ENCODE results near the gene BATF2. TPM values are rescaled to one million over a fixed set of nuclear protein-coding genes. Genes with fewer than 3 reads are reported as not detected.
"Not testable (repeated sequence)": the region's sequence is repeated elsewhere in the genome, so short reads cannot be mapped to it uniquely, and the experiment has no call there.

The BATF2 gene
- total RNA-seq, 5 donors from 2014 or later (not counting 1 experiment from before 2014, with no cell fraction given): 0.09 to 0.26 TPM; not detected in 3

GRCh38 chr11:64983339-64983738, 13.4 kb downstream of the BATF2 start:
- H3K36me3 ChIP-seq (ENCODE audit: control insufficient read depth in 2 of 2, extremely low read depth in 1 of 2, insufficient read depth in 1 of 2, low read length in 1 of 2); ATAC-seq (replicated peaks in 1 of 4); H3K36me3 Mint-ChIP-seq; DNase-seq; H3K9me3 Mint-ChIP-seq; H3K4me3 ChIP-seq (ENCODE audit: control insufficient read depth in 1 of 2, extremely low read depth in 1 of 2, low read length in 1 of 2); H3K27ac Mint-ChIP-seq; H3K4me3 Mint-ChIP-seq; H3K4me1 ChIP-seq (ENCODE audit: control insufficient read depth in 1 of 2, extremely low read depth in 1 of 2, insufficient read depth in 2 of 2, low read length in 2 of 2); H3K9me3 ChIP-seq; CTCF ChIA-PET; POLR2A ChIA-PET; H3K27ac ChIP-seq (ENCODE audit: low read length); H3K4me1 Mint-ChIP-seq: not testable (repeated sequence)
- WGBS (ENCODE audit: insufficient coverage): no CpG with 5 or more reads among the region's 5 CpGs
- H3K27me3 Mint-ChIP-seq: peaks cover 10 to 17% of the 10 kb centered on the region in 2 donors
- H3K27me3 ChIP-seq (replicated peaks in 1 of 2; ENCODE audit: control insufficient read depth in 2 of 2, extremely low read depth in 1 of 2, insufficient read depth in 2 of 2, low read length in 1 of 2): peaks cover 0 to 18% of the 10 kb centered on the region in 2 experiments

GRCh38 chr11:64976651-64977050, 20.1 kb downstream of the BATF2 start:
- Mint-ChIP-seq H3K36me3 (no peaks in the 10 kb centered on the region), H3K27ac (no peak overlapping the region), H3K9me3 (no peaks in the 10 kb centered on the region), H3K4me3 (no peak overlapping the region), H3K27me3 (peaks cover 5 to 7% of the 10 kb centered on the region in 2 donors), H3K4me1 (peaks cover 0 to 10% (median 5%) of the 10 kb centered on the region in 3 donors)
- ATAC-seq (replicated peaks in 1 of 4) (no peak), DNase-seq (no peak)
- H3K27ac ChIP-seq (ENCODE audit: low read length): no peak overlapping the region
- peaks cover 0 to 12% of the 10 kb centered on the region in 2 experiments for H3K27me3 ChIP-seq (replicated peaks in 1 of 2; ENCODE audit: control insufficient read depth in 2 of 2, extremely low read depth in 1 of 2, insufficient read depth in 2 of 2, low read length in 1 of 2)
- no peak overlapping the region for H3K4me3 ChIP-seq (ENCODE audit: control insufficient read depth in 1 of 2, extremely low read depth in 1 of 2, low read length in 1 of 2)
- WGBS (ENCODE audit: insufficient coverage): no CpG with 5 or more reads among the region's 2 CpGs
- no peaks in the 10 kb centered on the region for H3K36me3 ChIP-seq (ENCODE audit: control insufficient read depth in 2 of 2, extremely low read depth in 1 of 2, insufficient read depth in 1 of 2, low read length in 1 of 2)
- H3K9me3 ChIP-seq: no peaks in the 10 kb centered on the region
- ChIA-PET CTCF (no interaction called here), POLR2A (no interaction called here)
- H3K4me1 ChIP-seq (ENCODE audit: control insufficient read depth in 1 of 2, extremely low read depth in 1 of 2, insufficient read depth in 2 of 2, low read length in 2 of 2): peaks cover 2 to 10% of the 10 kb centered on the region in 2 experiments

GRCh38 chr11:64974124-64974523, 22.6 kb downstream of the BATF2 start:
- ATAC-seq (replicated peaks in 1 of 4): no peak
- no peak overlapping the region for H3K27ac ChIP-seq (ENCODE audit: low read length)

GRCh38 chr11:64971421-64972233, 25.1 kb downstream of the BATF2 start, which contains the start of gene MAJIN:
Gene MAJIN (minus strand): TSS chr11:64972108. CDS start chr11:64959405, 12,703 bp downstream.
- no peaks in the 10 kb centered on the region for H3K9me3 ChIP-seq
- H3K4me3 Mint-ChIP-seq: peak within 1 kb of the TSS; percentile 70 to 71 (median 70)
- CTCF ChIA-PET: no interaction called here
- peaks cover 4 to 19% of the 10 kb centered on the region in 2 experiments for H3K4me1 ChIP-seq (ENCODE audit: control insufficient read depth in 1 of 2, extremely low read depth in 1 of 2, insufficient read depth in 2 of 2, low read length in 2 of 2)
- no peaks in the 10 kb centered on the region for H3K36me3 ChIP-seq (ENCODE audit: control insufficient read depth in 2 of 2, extremely low read depth in 1 of 2, insufficient read depth in 1 of 2, low read length in 1 of 2)
- peak within 1 kb of the TSS; percentile 55 to 66 for H3K4me3 ChIP-seq (ENCODE audit: control insufficient read depth in 1 of 2, extremely low read depth in 1 of 2, low read length in 1 of 2)
- peaks cover 6 to 18% (median 16%) of the 10 kb centered on the region in 3 donors for H3K4me1 Mint-ChIP-seq
- H3K27me3 Mint-ChIP-seq: no peaks in the 10 kb centered on the region
- ATAC-seq (replicated peaks in 1 of 4) (peak; percentile 82 to 88 (median 86)), DNase-seq (peak; percentile 70 to 93 (median 81))
- peak within 1 kb of the TSS; percentile 65 to 84 for H3K27ac Mint-ChIP-seq
- no peaks in the 10 kb centered on the region for H3K36me3 Mint-ChIP-seq
- H3K27me3 ChIP-seq (replicated peaks in 1 of 2; ENCODE audit: control insufficient read depth in 2 of 2, extremely low read depth in 1 of 2, insufficient read depth in 2 of 2, low read length in 1 of 2): peaks cover 0 to 12% of the 10 kb centered on the region in 2 experiments
- H3K9me3 Mint-ChIP-seq: no peaks in the 10 kb centered on the region
- 19% methylated on average over 55 of the region's 69 CpGs for WGBS (ENCODE audit: insufficient coverage)
- POLR2A ChIA-PET: interaction anchor here in 1 of 2 donors (0.6 to 0.7 kb wide), 2 partner anchors 54 to 1113 kb away, joined by 3 read pairs; no protein-coding TSS in a partner anchor
- H3K27ac ChIP-seq (ENCODE audit: low read length): peak within 1 kb of the TSS; percentile 68

More at GRCh38 chr11:64974124-64974523, 22.6 kb downstream of the BATF2 start:
- H3K4me1 ChIP-seq (ENCODE audit: control insufficient read depth in 1 of 2, extremely low read depth in 1 of 2, insufficient read depth in 2 of 2, low read length in 2 of 2): peaks cover 4 to 19% of the 10 kb centered on the region in 2 experiments
- no peak overlapping the region for H3K4me3 ChIP-seq (ENCODE audit: control insufficient read depth in 1 of 2, extremely low read depth in 1 of 2, low read length in 1 of 2)
- peaks cover 0 to 14% of the 10 kb centered on the region in 2 experiments for H3K27me3 ChIP-seq (replicated peaks in 1 of 2; ENCODE audit: control insufficient read depth in 2 of 2, extremely low read depth in 1 of 2, insufficient read depth in 2 of 2, low read length in 1 of 2)
- ChIA-PET POLR2A (interaction anchor here in 1 of 2 donors (0.7 kb wide), 1 partner anchor 40 kb away, joined by 9 read pairs; no protein-coding TSS in a partner anchor), CTCF (no interaction called here)
- H3K4me1 Mint-ChIP-seq: peaks cover 6 to 18% (median 16%) of the 10 kb centered on the region in 3 donors
- H3K9me3 Mint-ChIP-seq: no peaks in the 10 kb centered on the region
- H3K27ac Mint-ChIP-seq: no peak overlapping the region
- no peak overlapping the region for H3K4me3 Mint-ChIP-seq
- no peaks in the 10 kb centered on the region for H3K9me3 ChIP-seq
- no CpG with 5 or more reads among the region's 5 CpGs for WGBS (ENCODE audit: insufficient coverage)
- H3K36me3 ChIP-seq (ENCODE audit: control insufficient read depth in 2 of 2, extremely low read depth in 1 of 2, insufficient read depth in 1 of 2, low read length in 1 of 2): no peaks in the 10 kb centered on the region
- H3K27me3 Mint-ChIP-seq: peaks cover 4 to 5% of the 10 kb centered on the region in 2 donors
- no peaks in the 10 kb centered on the region for H3K36me3 Mint-ChIP-seq
- DNase-seq: no peak

- 68% methylated on average over 5 of the region's 8 CpGs for WGBS (ENCODE audit: insufficient coverage)
- peak in 2 of 35 experiments; percentile 5 to 18 for DNase-seq
- H3K9me3 Mint-ChIP-seq: no peaks in the 10 kb centered on the region
- peaks cover 6 to 18% (median 16%) of the 10 kb centered on the region in 3 donors for H3K4me1 Mint-ChIP-seq
- Histone ChIP-seq H3K4me1 (ENCODE audit: control insufficient read depth in 1 of 2, extremely low read depth in 1 of 2, insufficient read depth in 2 of 2, low read length in 2 of 2) (peaks cover 4 to 19% of the 10 kb centered on the region in 2 experiments), H3K36me3 (ENCODE audit: control insufficient read depth in 2 of 2, extremely low read depth in 1 of 2, insufficient read depth in 1 of 2, low read length in 1 of 2) (no peaks in the 10 kb centered on the region), H3K27me3 (replicated peaks in 1 of 2; ENCODE audit: control insufficient read depth in 2 of 2, extremely low read depth in 1 of 2, insufficient read depth in 2 of 2, low read length in 1 of 2) (peaks cover 0 to 9% of the 10 kb centered on the region in 2 experiments), H3K4me3 (ENCODE audit: control insufficient read depth in 1 of 2, extremely low read depth in 1 of 2, low read length in 1 of 2) (no peak overlapping the region), H3K27ac (ENCODE audit: low read length) (no peak overlapping the region), H3K9me3 (no peaks in the 10 kb centered on the region)
- POLR2A ChIA-PET: no interaction called here
- CTCF ChIA-PET: no interaction called here
- H3K36me3 Mint-ChIP-seq: no peaks in the 10 kb centered on the region
- H3K4me3 Mint-ChIP-seq: peak overlapping the region; percentile 65 to 70 (median 65)
- peak in 2 of 4 experiments; percentile 31 to 33 for ATAC-seq (replicated peaks in 1 of 4)
- H3K27ac Mint-ChIP-seq: peak overlapping the region; percentile 65 to 80
- no peaks in the 10 kb centered on the region for H3K27me3 Mint-ChIP-seq
Observed at GRCh38 chr11:64970731-64971151, 26.0 kb downstream of the BATF2 start.

GRCh38 chr11:64969209-64969608, 27.6 kb downstream of the BATF2 start:
- H3K9me3 Mint-ChIP-seq: no peaks in the 10 kb centered on the region
- H3K4me3 Mint-ChIP-seq: no peak overlapping the region
- WGBS (ENCODE audit: insufficient coverage): 81% methylated on average over 5 of the region's 5 CpGs
- peaks cover 0 to 9% of the 10 kb centered on the region in 2 experiments for H3K27me3 ChIP-seq (replicated peaks in 1 of 2; ENCODE audit: control insufficient read depth in 2 of 2, extremely low read depth in 1 of 2, insufficient read depth in 2 of 2, low read length in 1 of 2)
- H3K36me3 Mint-ChIP-seq: no peaks in the 10 kb centered on the region
- ChIA-PET CTCF (no interaction called here), POLR2A (no interaction called here)
- no peaks in the 10 kb centered on the region for H3K27me3 Mint-ChIP-seq
- no peak overlapping the region for H3K27ac ChIP-seq (ENCODE audit: low read length)
- peaks cover 6 to 16% (median 15%) of the 10 kb centered on the region in 3 donors for H3K4me1 Mint-ChIP-seq
- DNase-seq (no peak), ATAC-seq (replicated peaks in 1 of 4) (no peak)
- H3K9me3 ChIP-seq: no peaks in the 10 kb centered on the region
- peaks cover 4 to 19% of the 10 kb centered on the region in 2 experiments for H3K4me1 ChIP-seq (ENCODE audit: control insufficient read depth in 1 of 2, extremely low read depth in 1 of 2, insufficient read depth in 2 of 2, low read length in 2 of 2)
- no peak overlapping the region for H3K4me3 ChIP-seq (ENCODE audit: control insufficient read depth in 1 of 2, extremely low read depth in 1 of 2, low read length in 1 of 2)
- no peak overlapping the region for H3K27ac Mint-ChIP-seq
- H3K36me3 ChIP-seq (ENCODE audit: control insufficient read depth in 2 of 2, extremely low read depth in 1 of 2, insufficient read depth in 1 of 2, low read length in 1 of 2): no peaks in the 10 kb centered on the region
